Small intestine (tissue), 7 donors: ENCODE measurements around the gene NUAK1. TPM values are rescaled to one million over a fixed set of nuclear protein-coding genes. Genes with fewer than 3 reads are reported as not detected.

ENCODE experiments used
- DNase-seq, 2 donors: peaks; one replicate each; pipeline versions ENCODE4 v3.0.0 to v3.0.0-alpha.2; 2013
- FAIRE-seq: peaks from 2 replicates; lab custom pipeline; 2012; peaks lifted over from hg19 to GRCh38; lab: Jason Lieb, UNC
- H3K27ac ChIP-seq, 3 donors: one replicate each; pipeline ENCODE4 v1.5.1; 2013; ENCODE audit warnings: low read length in 2 of 3, mild to moderate bottlenecking in 2 of 3, control low read depth in 1 of 3, inconsistent platforms in 1 of 3, low read depth in 1 of 3, moderate library complexity in 1 of 3
- H3K27me3 ChIP-seq, 3 donors: one replicate each; pipeline ENCODE4 v1.6.1; 2013; ENCODE audit warnings: low read length in 3 of 3, inconsistent platforms in 1 of 3; ENCODE audit not compliant: control insufficient read depth in 3 of 3, insufficient read depth in 3 of 3
- H3K36me3 ChIP-seq, 3 donors: one replicate each; pipeline ENCODE4 v1.6.1; 2013; ENCODE audit warnings: low read length in 3 of 3, inconsistent platforms in 1 of 3, low read depth in 1 of 3, mild to moderate bottlenecking in 1 of 3, moderate library complexity in 1 of 3; ENCODE audit not compliant: control insufficient read depth in 3 of 3, insufficient read depth in 2 of 3
- H3K4me1 ChIP-seq, 3 donors: one replicate each; pipeline ENCODE4 v1.6.1; 2013; ENCODE audit warnings: low read length in 2 of 3, inconsistent platforms in 1 of 3, low read depth in 1 of 3, mild to moderate bottlenecking in 1 of 3, moderate library complexity in 1 of 3; ENCODE audit not compliant: control insufficient read depth in 3 of 3, insufficient read depth in 2 of 3
- H3K4me3 ChIP-seq, 3 donors: one replicate each; pipeline ENCODE4 v1.5.1; 2013; ENCODE audit warnings: low read length in 3 of 3, control low read depth in 1 of 3, inconsistent platforms in 1 of 3, low read depth in 1 of 3, mild to moderate bottlenecking in 1 of 3, moderate library complexity in 1 of 3
- H3K9me3 ChIP-seq, 2 donors: one replicate each; pipeline ENCODE4 v1.6.1; 2013; ENCODE audit warnings: low read depth in 1 of 2, low read length in 1 of 2; ENCODE audit not compliant: control insufficient read depth in 2 of 2, insufficient read depth in 1 of 2
- WGBS, 3 donors: extraction: QIAGEN DNeasy Blood & Tissue Kit; methylation state at CpG; one replicate each; pipeline ENCODE4 v1.1.7; 2013; 5-methylcytosine and 5-hydroxymethylcytosine counted together
- polyA plus RNA-seq, 4 donors: library from polyadenylated mRNA; stranded (reverse) in 3 of 4; unstranded in 1 of 4; fragments of 200-250 nt in 3 of 4; fragments of 120-200 nt in 1 of 4; gene quantifications; one replicate each; pipeline versions ENCODE4 v1.2.1 to v1.2.3, GENCODE V29; 2013
- donor health status: healthy with polysubstance abuse.
- donor health status: control.
- donor health status: control.
- donor health status: Bipolar disorder and iron deficiency.
- donor health status: healthy.

The NUAK1 gene
- polyA plus RNA-seq, 4 donors = 0.67 to 4.8 (median 1.5) TPM

GRCh38 chr12:106137530-106138356 lies 1.0 kb downstream of the NUAK1 start:
- peak overlapping the region; percentile 31 to 78 (median 76) for H3K4me3 ChIP-seq
- H3K27me3 ChIP-seq = peaks cover 5 to 19% (median 9%) of the 10 kb centered on the region in 3 donors
- no peaks in the 10 kb centered on the region for H3K36me3 ChIP-seq
- peak overlapping the region in 1 of 3 donors; percentile 80 for H3K27ac ChIP-seq
- DNase-seq (no peak), FAIRE-seq (no peak)
- H3K4me1 ChIP-seq = peaks cover 0 to 7% (median 0%) of the 10 kb centered on the region in 3 donors
- 24 to 41% (median 40%) methylated on average over 20 of the region's 20 CpGs for WGBS, 3 donors
- no peaks in the 10 kb centered on the region for H3K9me3 ChIP-seq

GRCh38 chr12:106136263-106136662 lies 2.5 kb downstream of the NUAK1 start:
- H3K36me3 ChIP-seq = no peaks in the 10 kb centered on the region
- H3K4me3 ChIP-seq = no peak overlapping the region
- FAIRE-seq = no peak
- H3K9me3 ChIP-seq = no peaks in the 10 kb centered on the region
- H3K27me3 ChIP-seq = peaks cover 5 to 19% (median 9%) of the 10 kb centered on the region in 3 donors
- DNase-seq = peak; percentile 73 to 88
- H3K27ac ChIP-seq = peak overlapping the region in 1 of 3 donors; percentile 8
- peaks cover 0 to 11% (median 0%) of the 10 kb centered on the region in 3 donors for H3K4me1 ChIP-seq
- 6 to 9% (median 9%) methylated on average over 13 of the region's 13 CpGs for WGBS, 3 donors

- Histone ChIP-seq H3K27me3 (peaks cover 3 to 19% (median 9%) of the 10 kb centered on the region in 3 donors), H3K4me1 (peaks cover 0 to 11% (median 0%) of the 10 kb centered on the region in 3 donors), H3K9me3 (no peaks in the 10 kb centered on the region), H3K27ac (peak overlapping the region in 1 of 3 donors; percentile 60), H3K4me3 (no peak overlapping the region), H3K36me3 (no peaks in the 10 kb centered on the region)
- WGBS, 3 donors = 26 to 30% (median 27%) methylated on average over 4 of the region's 4 CpGs
- FAIRE-seq (no peak), DNase-seq (no peak)
Observed at GRCh38 chr12:106135781-106136180, 3.0 kb downstream of the NUAK1 start.

DNA sequence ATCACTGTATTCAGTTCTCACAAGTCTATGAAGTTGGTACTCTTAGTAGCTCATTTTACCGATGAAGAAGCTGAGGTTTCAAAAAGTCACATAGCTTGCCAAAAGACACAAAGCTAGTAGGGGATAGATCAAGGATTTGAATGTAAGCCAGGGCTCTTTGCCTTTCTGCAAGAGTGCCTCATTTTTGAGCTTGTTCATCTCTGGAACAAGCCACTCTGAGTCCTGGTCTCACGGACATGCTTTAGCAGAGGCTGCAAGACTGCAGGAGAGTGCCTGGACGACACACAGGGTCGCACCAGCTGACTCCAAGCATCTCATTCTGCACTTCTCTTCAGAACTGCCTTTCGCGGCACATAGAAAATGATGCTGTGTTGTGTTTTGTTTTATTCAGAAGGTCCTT lies 3.7 kb downstream of the NUAK1 start:
- FAIRE-seq (no peak), DNase-seq (no peak)
- no peaks in the 10 kb centered on the region for H3K36me3 ChIP-seq
- WGBS, 3 donors = 63 to 90% (median 76%) methylated on average over 6 of the region's 6 CpGs
- H3K4me1 ChIP-seq = peaks cover 0 to 11% (median 0%) of the 10 kb centered on the region in 3 donors
- H3K4me3 ChIP-seq = no peak overlapping the region
- H3K27ac ChIP-seq = no peak overlapping the region
- H3K9me3 ChIP-seq = no peaks in the 10 kb centered on the region
- peaks cover 3 to 19% (median 9%) of the 10 kb centered on the region in 3 donors for H3K27me3 ChIP-seq

DNA sequence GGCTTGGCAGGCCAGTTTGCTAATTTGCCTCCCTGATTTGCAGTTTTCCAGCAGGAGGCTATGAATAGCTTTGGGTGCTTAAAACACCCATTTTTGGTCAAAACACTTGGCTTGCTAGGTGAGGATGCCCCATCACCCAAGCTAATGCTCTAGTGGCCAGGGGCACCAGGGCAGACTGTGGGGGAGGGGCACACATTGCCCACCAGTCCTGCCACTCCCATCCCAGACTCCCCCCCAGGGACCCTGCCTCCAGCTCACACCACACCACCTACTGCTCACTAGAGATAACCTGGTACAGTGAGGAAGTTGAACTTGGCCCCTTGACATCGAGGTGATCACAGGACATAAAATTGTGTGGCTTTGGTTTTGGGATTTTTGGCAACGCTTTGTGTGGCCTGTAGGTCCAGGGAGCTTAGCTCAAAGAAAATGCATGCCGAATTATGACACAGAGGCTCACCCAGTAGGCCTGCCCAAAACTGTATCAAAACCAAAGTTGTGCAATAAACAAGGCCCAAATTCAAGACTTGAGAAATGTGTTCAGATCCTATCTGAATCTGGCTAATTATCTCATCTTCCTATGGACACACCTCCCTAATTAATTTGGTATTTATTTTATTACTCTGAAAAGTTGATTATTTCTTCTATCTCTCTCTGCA lies 4.3 kb downstream of the NUAK1 start:
- H3K27ac ChIP-seq = no peak overlapping the region
- FAIRE-seq = no peak
- peaks cover 3 to 19% (median 9%) of the 10 kb centered on the region in 3 donors for H3K27me3 ChIP-seq
- H3K36me3 ChIP-seq = no peaks in the 10 kb centered on the region
- H3K4me3 ChIP-seq = no peak overlapping the region
- no peak for DNase-seq
- H3K9me3 ChIP-seq = no peaks in the 10 kb centered on the region
- WGBS, 3 donors = 41 to 54% (median 42%) methylated on average over 3 of the region's 3 CpGs
- peaks cover 0 to 11% (median 0%) of the 10 kb centered on the region in 3 donors for H3K4me1 ChIP-seq

- FAIRE-seq (no peak), DNase-seq (no peak)
- Histone ChIP-seq H3K4me3 (no peak overlapping the region), H3K4me1 (peaks cover 0 to 14% (median 0%) of the 10 kb centered on the region in 3 donors), H3K9me3 (no peaks in the 10 kb centered on the region), H3K27me3 (peaks cover 3 to 19% (median 8%) of the 10 kb centered on the region in 3 donors), H3K36me3 (no peaks in the 10 kb centered on the region), H3K27ac (no peak overlapping the region)
- WGBS, 3 donors = 57 to 62% (median 60%) methylated on average over 4 of the region's 4 CpGs
Observed at GRCh38 chr12:106133136-106134087, 5.3 kb downstream of the NUAK1 start.

- Histone ChIP-seq H3K27ac (no peak overlapping the region), H3K4me1 (peaks cover 0 to 14% (median 0%) of the 10 kb centered on the region in 3 donors), H3K9me3 (no peaks in the 10 kb centered on the region), H3K36me3 (no peaks in the 10 kb centered on the region), H3K4me3 (no peak overlapping the region), H3K27me3 (peaks cover 0 to 11% (median 3%) of the 10 kb centered on the region in 3 donors)
- FAIRE-seq = no peak
- WGBS, 3 donors = 72 to 77% (median 72%) methylated on average over 7 of the region's 7 CpGs
- no peak for DNase-seq
Observed at GRCh38 chr12:106132175-106133135, 6.3 kb downstream of the NUAK1 start.
